MM.1S (cell line): ENCODE results near the gene KIF14.

Experiments used
- EZH2 ChIP-seq: fragments of 300-600 bp; sonication (generic); optimal IDR thresholded peaks from 2 replicates; pipeline ENCODE3; 2017; ENCODE audit warnings: low read depth, mild to moderate bottlenecking, antibody characterized with exemption, low read length, mixed read lengths
- EZH2phosphoT487 ChIP-seq: fragments of 300-600 bp; sonication (generic); IDR thresholded peaks from 2 replicates; pipeline ENCODE4 v1.6.1; 2018; ENCODE audit warnings: antibody characterized with exemption, low read length
- TF ChIP-seq, protein P1 (sequence below): fragments of 300-600 bp; sonication (generic); IDR thresholded peaks from 2 replicates; pipeline ENCODE4 v1.5.1; 2016; ENCODE audit warnings: antibody characterized with exemption, low read length, mixed read lengths

DNA sequence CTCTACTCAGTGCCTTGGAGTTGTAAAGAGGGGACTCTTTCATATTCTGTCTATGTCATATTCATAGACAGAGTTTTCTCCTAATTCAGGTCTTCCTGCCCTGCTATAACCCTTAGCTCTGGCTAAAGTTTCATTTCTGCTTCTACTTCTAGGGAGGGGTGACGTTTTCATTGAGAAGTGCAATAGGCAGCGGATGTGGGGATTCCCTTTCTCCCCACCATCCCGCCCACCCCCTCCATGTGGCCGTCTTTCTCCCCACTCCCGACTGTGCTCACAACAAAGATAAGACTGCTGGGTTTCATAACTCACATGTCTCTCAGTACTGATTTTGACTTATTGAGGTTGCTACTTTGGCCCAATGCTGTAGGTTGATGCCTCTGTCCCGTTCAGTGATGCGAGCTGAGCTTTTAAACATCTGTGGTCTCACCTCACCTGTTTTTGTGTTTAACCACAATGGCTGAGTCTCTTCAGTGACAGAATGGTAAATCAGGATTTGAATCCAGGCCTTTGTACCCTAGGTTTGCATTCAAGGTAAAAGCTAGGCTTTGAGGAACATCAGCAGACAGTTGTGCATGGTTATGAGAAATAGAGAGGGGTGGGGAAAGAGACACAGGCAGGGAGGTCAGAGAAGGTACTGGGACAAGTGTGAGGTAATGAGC, 7.8 kb upstream of the KIF14 start:
- TF ChIP-seq, protein P1, sequence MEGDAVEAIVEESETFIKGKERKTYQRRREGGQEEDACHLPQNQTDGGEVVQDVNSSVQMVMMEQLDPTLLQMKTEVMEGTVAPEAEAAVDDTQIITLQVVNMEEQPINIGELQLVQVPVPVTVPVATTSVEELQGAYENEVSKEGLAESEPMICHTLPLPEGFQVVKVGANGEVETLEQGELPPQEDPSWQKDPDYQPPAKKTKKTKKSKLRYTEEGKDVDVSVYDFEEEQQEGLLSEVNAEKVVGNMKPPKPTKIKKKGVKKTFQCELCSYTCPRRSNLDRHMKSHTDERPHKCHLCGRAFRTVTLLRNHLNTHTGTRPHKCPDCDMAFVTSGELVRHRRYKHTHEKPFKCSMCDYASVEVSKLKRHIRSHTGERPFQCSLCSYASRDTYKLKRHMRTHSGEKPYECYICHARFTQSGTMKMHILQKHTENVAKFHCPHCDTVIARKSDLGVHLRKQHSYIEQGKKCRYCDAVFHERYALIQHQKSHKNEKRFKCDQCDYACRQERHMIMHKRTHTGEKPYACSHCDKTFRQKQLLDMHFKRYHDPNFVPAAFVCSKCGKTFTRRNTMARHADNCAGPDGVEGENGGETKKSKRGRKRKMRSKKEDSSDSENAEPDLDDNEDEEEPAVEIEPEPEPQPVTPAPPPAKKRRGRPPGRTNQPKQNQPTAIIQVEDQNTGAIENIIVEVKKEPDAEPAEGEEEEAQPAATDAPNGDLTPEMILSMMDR, result no peak
- TF ChIP-seq EZH2, result no peak
- no peak for TF ChIP-seq EZH2phosphoT487
